IMR-90 (cell line): ENCODE measurements around the gene NDFIP2.

Experiments
- CHD1 ChIP-seq: IDR thresholded peaks from 2 replicates; pipeline ENCODE4 v1.6.1; 2012; ENCODE audit warnings: low read depth, low read length, improper control_type of control experiment
- CTCF ChIP-seq: conservative IDR thresholded peaks from 2 replicates; pipeline ENCODE4 v1.5.1; 2012; ENCODE audit warnings: mild to moderate bottlenecking, low read depth, low read length, improper control_type of control experiment
- ELK1 ChIP-seq: fragments of 150-350 bp; IDR thresholded peaks from 2 replicates; pipeline ENCODE4 v1.6.1; 2016; ENCODE audit warnings: low read depth, mild to moderate bottlenecking, low read length, moderate library complexity, borderline replicate concordance
- FOS ChIP-seq: fragments of 150-350 bp; IDR thresholded peaks from 2 replicates; pipeline ENCODE4 v1.6.1; 2016; ENCODE audit warnings: low read depth, low read length
- MAZ ChIP-seq: IDR thresholded peaks from 2 replicates; pipeline ENCODE4 v1.6.1; 2012; ENCODE audit warnings: low read depth, mild to moderate bottlenecking, low read length, improper control_type of control experiment, moderate library complexity, borderline replicate concordance
- MXI1 ChIP-seq: IDR thresholded peaks from 2 replicates; pipeline ENCODE4 v1.6.1; 2012; ENCODE audit warnings: low read depth, mild to moderate bottlenecking, low read length, moderate library complexity, borderline replicate concordance
- NFE2L2 ChIP-seq: fragments of 150-350 bp; IDR thresholded peaks from 2 replicates; pipeline ENCODE4 v1.6.1; 2016; ENCODE audit warnings: low read depth, mild to moderate bottlenecking, low read length
- POLR2A ChIP-seq: IDR thresholded peaks from 2 replicates; pipeline ENCODE4 v1.6.1; 2012; ENCODE audit warnings: mild to moderate bottlenecking, low read depth, low read length
- RAD21 ChIP-seq: IDR thresholded peaks from 2 replicates; pipeline ENCODE4 v1.6.1; 2012; ENCODE audit warnings: low read length, improper control_type of control experiment
- RCOR1 ChIP-seq: IDR thresholded peaks from 2 replicates; pipeline ENCODE4 v1.6.1; 2012; ENCODE audit warnings: mild to moderate bottlenecking, low read length, improper control_type of control experiment; ENCODE audit not compliant: insufficient replicate concordance
- RFX5 ChIP-seq: IDR thresholded peaks from 2 replicates; pipeline ENCODE4 v1.8.0; 2012; ENCODE audit warnings: low read depth, mild to moderate bottlenecking, low read length, moderate library complexity
- SMC3 ChIP-seq: fragments of 150-350 bp; IDR thresholded peaks from 2 replicates; pipeline ENCODE4 v1.6.1; 2016; ENCODE audit warnings: low read depth, mild to moderate bottlenecking, antibody characterized with exemption, low read length, moderate library complexity

GRCh38 chr13:79549355-79550106 is 68.6 kb downstream of the NDFIP2 start:
- TF ChIP-seq CTCF = no peak
- TF ChIP-seq CHD1 = no peak
- TF ChIP-seq RAD21 = no peak
- TF ChIP-seq POLR2A = no peak
- no peak for TF ChIP-seq ELK1
- no peak for TF ChIP-seq MXI1
- no peak for TF ChIP-seq FOS
- no peak for TF ChIP-seq MAZ
- TF ChIP-seq RFX5 = no peak
- TF ChIP-seq RCOR1 = no peak
- TF ChIP-seq SMC3 = no peak
- no peak for TF ChIP-seq NFE2L2
